GM03348 (cell line): Measurements from ENCODE around the gene CCND1.

Experiments
- DNase-seq: peaks from one replicate; pipeline ENCODE4 v3.0.0; 2012; ENCODE audit warnings: low spot score

Gene CCND1

GRCh38 chr11:69641681-69642548 is 959 bp downstream of the CCND1 start:
- peak; percentile 48 for DNase-seq

- peak; percentile 58 for DNase-seq
Observed at GRCh38 chr11:69642549-69642912, 1.6 kb downstream of the CCND1 start.

- DNase-seq, result peak; percentile 88
Observed at GRCh38 chr11:69642913-69643632, 2.1 kb downstream of the CCND1 start.

GRCh38 chr11:69643646-69644045 is 2.7 kb downstream of the CCND1 start:
- DNase-seq, result no peak

GRCh38 chr11:69644071-69644961 is 3.4 kb downstream of the CCND1 start:
- peak; percentile 93 for DNase-seq

GRCh38 chr11:69644962-69645675 is 4.2 kb downstream of the CCND1 start:
- no peak for DNase-seq

DNA sequence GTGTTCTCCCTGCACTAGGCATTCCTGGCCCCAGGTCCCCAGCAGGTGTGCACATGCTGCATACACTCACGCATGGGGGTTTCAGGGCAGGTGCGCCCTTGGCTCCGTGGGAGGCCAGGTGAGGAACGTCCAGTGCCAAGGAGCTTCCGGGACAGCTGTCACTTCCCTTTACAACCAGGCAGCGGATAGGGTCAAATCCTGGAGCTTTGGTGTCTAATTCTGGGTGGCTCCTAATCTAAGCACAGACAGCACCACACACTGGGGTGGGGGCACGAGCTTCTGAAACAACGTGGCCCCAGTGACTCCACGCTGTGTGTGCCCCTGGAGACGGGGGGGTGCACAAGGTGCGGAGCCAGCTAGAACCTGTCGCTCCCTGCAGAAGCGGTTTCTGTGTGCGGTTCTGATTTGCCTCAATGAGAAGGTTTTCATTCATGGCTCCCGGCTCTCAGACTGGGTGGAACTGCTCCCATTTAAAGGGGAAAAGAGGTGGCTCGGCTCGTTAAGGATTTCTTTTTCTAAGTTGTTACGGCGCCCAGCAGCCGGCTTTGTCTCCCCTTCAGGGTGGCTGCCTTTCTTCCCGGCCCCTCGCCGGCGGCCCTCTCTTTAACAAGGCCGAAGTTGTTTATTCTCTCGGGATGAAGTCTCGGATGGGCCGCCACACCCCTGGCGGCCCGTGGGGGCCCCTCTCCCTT is 5.0 kb downstream of the CCND1 start:
- DNase-seq, result no peak

GRCh38 chr11:69646493-69647389 is 5.8 kb downstream of the CCND1 start:
- no peak for DNase-seq

- no peak for DNase-seq
Observed at GRCh38 chr11:69647390-69647748, 6.4 kb downstream of the CCND1 start.

- DNase-seq, result no peak
Observed at GRCh38 chr11:69647761-69648497, 7.0 kb downstream of the CCND1 start.

GRCh38 chr11:69648679-69649575 is 8.0 kb downstream of the CCND1 start:
- no peak for DNase-seq

DNA sequence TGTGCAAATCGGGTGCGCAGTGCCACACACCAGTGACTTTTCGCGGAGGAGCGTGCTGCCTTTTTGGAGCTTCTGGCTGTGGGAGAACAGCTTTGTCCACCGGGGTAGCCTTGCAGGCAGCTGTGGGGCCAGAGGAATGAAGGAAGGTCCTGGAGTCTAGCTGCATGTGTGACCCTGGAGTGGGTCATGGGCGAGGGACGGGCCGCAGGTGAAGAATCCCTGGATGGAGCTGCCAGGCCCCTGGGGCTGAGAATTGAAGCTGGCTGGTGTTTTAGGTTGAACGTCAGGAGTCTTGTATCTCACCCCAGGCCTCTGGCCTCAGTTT is 8.6 kb downstream of the CCND1 start:
- DNase-seq, result no peak

GRCh38 chr11:69650081-69650831 is 9.3 kb downstream of the CCND1 start:
- DNase-seq, result no peak

DNA sequence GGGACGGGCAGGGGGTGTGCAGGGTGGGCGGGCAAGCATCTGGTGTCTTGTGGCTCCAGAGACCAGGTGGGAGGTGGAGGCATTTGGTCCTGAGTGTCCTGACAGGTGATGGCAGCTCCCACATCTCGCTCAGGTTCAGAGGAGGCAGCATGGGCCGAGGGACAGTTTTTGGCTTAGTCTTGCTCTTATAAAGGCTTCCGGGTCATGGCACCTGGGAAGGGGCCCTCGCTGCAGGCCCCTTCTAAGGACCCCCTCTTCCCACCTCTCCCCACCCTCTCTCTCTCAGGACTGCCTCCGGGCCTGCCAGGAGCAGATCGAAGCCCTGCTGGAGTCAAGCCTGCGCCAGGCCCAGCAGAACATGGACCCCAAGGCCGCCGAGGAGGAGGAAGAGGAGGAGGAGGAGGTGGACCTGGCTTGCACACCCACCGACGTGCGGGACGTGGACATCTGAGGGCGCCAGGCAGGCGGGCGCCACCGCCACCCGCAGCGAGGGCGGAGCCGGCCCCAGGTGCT is 9.9 kb downstream of the CCND1 start:
- no peak for DNase-seq

GRCh38 chr11:69651834-69652620 is 11.1 kb downstream of the CCND1 start:
- no peak for DNase-seq

- DNase-seq, result no peak
Observed at GRCh38 chr11:69652999-69653398, 12.0 kb downstream of the CCND1 start.
